Cardiac fibroblast (primary cell): ENCODE results near the gene CLEC16A.

Experiments
- DNase-seq, 2 donors: peaks; one replicate each; pipeline versions ENCODE4 v3.0.0 to v3.0.0-alpha.2; 2010; ENCODE audit warnings: low read depth in 2 of 2
- H3K4me3 ChIP-seq, 2 donors: replicated peaks in 1 of 2; 1 replicate in 1 of 2; 2 replicates in 1 of 2; pipeline ENCODE4 v1.5.1; 2011; ENCODE audit warnings: low read depth in 2 of 2, low read length in 2 of 2, mild to moderate bottlenecking in 2 of 2, moderate library complexity in 1 of 2
- CTCF ChIP-seq: IDR thresholded peaks from one replicate; pipeline ENCODE4 v1.5.1; 2011; ENCODE audit warnings: low read depth, mild to moderate bottlenecking, low read length, inconsistent platforms

The CLEC16A gene

GRCh38 chr16:11175106-11175786 lies 230.9 kb downstream of the CLEC16A start:
- H3K4me3 ChIP-seq = no peak overlapping the region
- TF ChIP-seq CTCF = no peak
- no peak for DNase-seq

- no peak for TF ChIP-seq CTCF
- no peak overlapping the region for H3K4me3 ChIP-seq
- no peak for DNase-seq
Measured at GRCh38 chr16:11175787-11176341, 231.5 kb downstream of the CLEC16A start.

GRCh38 chr16:11177578-11178160 lies 233.3 kb downstream of the CLEC16A start:
- TF ChIP-seq CTCF = no peak
- no peak for DNase-seq
- no peak overlapping the region for H3K4me3 ChIP-seq

- no peak for DNase-seq
- no peak overlapping the region for H3K4me3 ChIP-seq
- TF ChIP-seq CTCF = no peak
Measured at GRCh38 chr16:11178424-11178823, 234.1 kb downstream of the CLEC16A start.

GRCh38 chr16:11179574-11179973 lies 235.2 kb downstream of the CLEC16A start:
- no peak for DNase-seq
- TF ChIP-seq CTCF = no peak
- H3K4me3 ChIP-seq = no peak overlapping the region

GRCh38 chr16:11180489-11180888 lies 236.1 kb downstream of the CLEC16A start:
- no peak for DNase-seq
- no peak for TF ChIP-seq CTCF

More at GRCh38 chr16:11180489-11180888, 236.1 kb downstream of the CLEC16A start:
- H3K4me3 ChIP-seq = no peak overlapping the region
